MM.1S (cell line): Measurements from ENCODE around the gene IGFN1.
"Not testable (repeated sequence)": the region's sequence is repeated elsewhere in the genome, so short reads cannot be mapped to it uniquely, and the experiment has no call there.

ENCODE experiments used
- EZH2 ChIP-seq: fragments of 300-600 bp; sonication (generic); optimal IDR thresholded peaks from 2 replicates; pipeline ENCODE3; 2017; ENCODE audit warnings: low read depth, mild to moderate bottlenecking, antibody characterized with exemption, low read length, mixed read lengths
- TF ChIP-seq, protein P1 (sequence below): fragments of 300-600 bp; sonication (generic); IDR thresholded peaks from 2 replicates; pipeline ENCODE4 v1.5.1; 2016; ENCODE audit warnings: antibody characterized with exemption, low read length, mixed read lengths

- TF ChIP-seq, protein P1, sequence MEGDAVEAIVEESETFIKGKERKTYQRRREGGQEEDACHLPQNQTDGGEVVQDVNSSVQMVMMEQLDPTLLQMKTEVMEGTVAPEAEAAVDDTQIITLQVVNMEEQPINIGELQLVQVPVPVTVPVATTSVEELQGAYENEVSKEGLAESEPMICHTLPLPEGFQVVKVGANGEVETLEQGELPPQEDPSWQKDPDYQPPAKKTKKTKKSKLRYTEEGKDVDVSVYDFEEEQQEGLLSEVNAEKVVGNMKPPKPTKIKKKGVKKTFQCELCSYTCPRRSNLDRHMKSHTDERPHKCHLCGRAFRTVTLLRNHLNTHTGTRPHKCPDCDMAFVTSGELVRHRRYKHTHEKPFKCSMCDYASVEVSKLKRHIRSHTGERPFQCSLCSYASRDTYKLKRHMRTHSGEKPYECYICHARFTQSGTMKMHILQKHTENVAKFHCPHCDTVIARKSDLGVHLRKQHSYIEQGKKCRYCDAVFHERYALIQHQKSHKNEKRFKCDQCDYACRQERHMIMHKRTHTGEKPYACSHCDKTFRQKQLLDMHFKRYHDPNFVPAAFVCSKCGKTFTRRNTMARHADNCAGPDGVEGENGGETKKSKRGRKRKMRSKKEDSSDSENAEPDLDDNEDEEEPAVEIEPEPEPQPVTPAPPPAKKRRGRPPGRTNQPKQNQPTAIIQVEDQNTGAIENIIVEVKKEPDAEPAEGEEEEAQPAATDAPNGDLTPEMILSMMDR = not testable (repeated sequence)
- TF ChIP-seq EZH2 = not testable (repeated sequence)
These were observed 67.5 kb downstream of the IGFN1 start for GRCh38 chr1:201258132-201258531.
